Ectodermal cell (in vitro differentiated cells): Measurements from ENCODE around the gene MEIG1.
A peak's percentile ranks its signal among the peaks of the same experiment; 100 is the strongest.
"Not testable (repeated sequence)": the region's sequence is repeated elsewhere in the genome, so short reads cannot be mapped to it uniquely, and the experiment has no call there.

ENCODE experiments used
- H3K27ac ChIP-seq: 2 replicates; pipeline ENCODE4 v1.7.0; 2013; ENCODE audit warnings: mild to moderate bottlenecking, low read depth, low read length; ENCODE audit not compliant: insufficient read depth, poor library complexity, severe bottlenecking
- H3K27me3 ChIP-seq: 2 replicates; pipeline ENCODE4 v1.7.0; 2013; ENCODE audit warnings: mild to moderate bottlenecking, low read length; ENCODE audit not compliant: insufficient read depth, control insufficient read depth, poor library complexity, severe bottlenecking
- H3K36me3 ChIP-seq: one replicate; pipeline ENCODE4 v1.7.0; 2013; ENCODE audit warnings: low read length; ENCODE audit not compliant: control insufficient read depth, insufficient read depth
- H3K4me1 ChIP-seq: one replicate; pipeline ENCODE4 v1.7.0; 2013; ENCODE audit warnings: low read length; ENCODE audit not compliant: control insufficient read depth, insufficient read depth
- H3K4me3 ChIP-seq: 2 replicates; pipeline ENCODE4 v1.7.0; 2013; ENCODE audit warnings: low read depth, low read length, control low read depth; ENCODE audit not compliant: insufficient read depth
- H3K9me3 ChIP-seq: 2 replicates; pipeline ENCODE4 v1.7.0; 2013; ENCODE audit warnings: mild to moderate bottlenecking, low read length, moderate library complexity; ENCODE audit not compliant: control insufficient read depth
- WGBS, 2 experiments: methylation state at CpG; one replicate each; pipeline ENCODE4 v1.1.7; 2013; ENCODE audit warnings: missing lambda C conversion rate in 2 of 2; 5-methylcytosine and 5-hydroxymethylcytosine counted together

Gene MEIG1

DNA sequence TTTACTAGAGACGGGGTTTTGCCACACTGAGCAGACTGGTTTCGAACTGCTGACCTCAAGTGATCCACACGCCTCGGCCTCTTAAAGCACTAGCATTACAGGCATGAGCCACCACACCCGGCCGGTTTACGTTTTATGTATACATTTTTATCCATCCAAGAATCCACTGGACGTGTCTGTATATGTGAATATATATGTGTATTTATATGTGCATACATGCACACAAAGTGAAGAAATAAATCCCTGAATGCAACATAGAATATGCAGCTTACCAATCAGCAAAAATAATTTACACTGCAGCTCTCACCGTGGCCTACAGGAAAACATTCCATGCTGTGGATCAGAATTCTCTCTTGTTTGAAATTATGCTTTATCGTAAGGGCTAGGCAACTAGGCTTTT is 28.6 kb upstream of the MEIG1 start:
- 94 to 96% methylated on average over 7 to 9 of the region's 10 CpGs for WGBS, 2 experiments
- Histone ChIP-seq H3K36me3 (peaks cover 10% of the 10 kb centered on the region), H3K27me3 (no peaks in the 10 kb centered on the region), H3K27ac (no peak overlapping the region), H3K4me3 (no peak overlapping the region), H3K4me1 (no peaks in the 10 kb centered on the region), H3K9me3 (no peaks in the 10 kb centered on the region)

DNA sequence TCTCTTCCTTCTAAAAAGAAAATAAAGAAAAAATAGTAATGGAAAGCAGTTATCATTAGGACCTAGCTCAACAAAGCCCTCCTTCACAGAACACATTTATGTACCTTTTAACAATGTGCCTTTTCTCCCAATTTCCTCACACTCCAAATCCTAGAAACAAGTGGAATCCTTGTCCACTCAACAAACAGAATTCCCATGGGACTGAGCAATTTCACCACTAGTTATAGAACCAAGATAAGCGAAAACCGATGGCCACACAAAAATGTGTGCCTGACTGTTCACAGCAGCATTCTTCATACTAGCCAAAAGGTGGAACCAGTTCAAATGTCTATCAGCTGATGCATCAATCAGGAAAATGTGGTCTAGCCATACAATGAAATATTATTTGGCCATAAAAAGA is 22.6 kb upstream of the MEIG1 start:
- WGBS, 2 experiments, result 94 to 95% methylated on average over 2 of the region's 2 CpGs

DNA sequence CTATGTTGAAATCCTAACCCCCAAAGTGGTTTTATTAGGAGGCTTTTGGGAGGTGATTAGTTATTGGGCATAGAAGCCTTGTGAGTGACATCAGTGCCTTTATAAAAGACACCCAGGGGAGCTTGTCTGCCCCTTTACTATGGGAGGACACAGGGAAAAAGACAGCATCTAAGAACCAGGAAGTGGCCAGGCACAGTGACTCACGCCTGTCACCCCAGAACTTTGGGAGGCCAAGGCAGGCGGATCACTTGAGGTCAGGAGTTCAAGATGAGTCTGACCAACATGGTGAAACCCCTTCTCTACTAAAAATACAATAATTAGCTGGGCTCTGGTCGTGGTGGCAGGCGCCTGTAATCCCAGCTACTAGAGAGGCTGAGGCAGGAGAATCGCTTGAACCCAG is 20.2 kb upstream of the MEIG1 start:
- not testable (repeated sequence) for H3K9me3 ChIP-seq, H3K27ac ChIP-seq, H3K4me3 ChIP-seq, H3K27me3 ChIP-seq, H3K36me3 ChIP-seq, H3K4me1 ChIP-seq
- WGBS, 2 experiments, result 86 to 87% methylated on average over 2 of the region's 5 CpGs

More for the DNA sequence above, 22.6 kb upstream of the MEIG1 start:
- Histone ChIP-seq H3K27ac (no peak overlapping the region), H3K4me3 (no peak overlapping the region), H3K9me3 (no peaks in the 10 kb centered on the region), H3K36me3 (peaks cover 6% of the 10 kb centered on the region), H3K27me3 (no peaks in the 10 kb centered on the region), H3K4me1 (no peaks in the 10 kb centered on the region)

DNA sequence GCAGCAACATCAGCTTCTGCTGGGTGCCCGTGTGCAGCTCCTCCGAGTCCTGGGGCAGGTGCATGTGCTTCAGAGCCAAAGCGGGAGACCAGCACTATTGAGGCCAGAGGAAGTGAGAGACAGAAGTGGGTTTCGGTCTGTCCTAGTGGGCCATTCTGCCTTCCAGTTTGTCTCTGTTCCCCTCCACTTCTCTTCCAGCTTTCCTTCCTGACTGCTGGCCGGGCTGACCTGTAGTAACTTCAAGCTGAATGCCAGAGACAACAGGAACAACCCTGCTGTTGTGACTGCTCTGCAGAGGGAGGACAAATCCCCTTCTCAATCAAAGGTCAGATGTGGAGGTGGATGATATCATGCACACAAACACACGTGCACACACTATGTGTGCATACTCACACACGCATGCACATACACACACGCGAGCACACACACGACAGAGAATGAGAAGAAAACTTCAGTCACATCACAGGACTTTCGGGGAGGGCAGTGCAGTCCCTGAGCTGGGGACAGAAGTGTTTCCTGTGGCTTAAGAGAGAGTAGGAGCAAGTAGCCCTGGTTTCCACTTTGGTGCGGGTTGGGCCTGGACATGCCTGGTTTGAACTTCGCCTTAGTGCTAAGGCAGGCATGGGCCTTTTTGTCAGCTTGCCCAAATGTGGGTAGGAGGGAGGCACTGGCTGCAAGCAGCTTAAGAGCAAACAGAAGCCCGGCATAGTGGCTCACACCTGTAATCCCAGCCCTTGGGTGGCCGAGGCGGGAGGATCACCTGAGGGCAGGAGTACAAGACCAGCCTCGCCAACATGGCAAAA is 16.8 kb upstream of the MEIG1 start:
- not testable (repeated sequence) for H3K27me3 ChIP-seq, H3K4me1 ChIP-seq, H3K9me3 ChIP-seq, H3K36me3 ChIP-seq, H3K4me3 ChIP-seq, H3K27ac ChIP-seq
- 95 to 98% methylated on average over 15 to 17 of the region's 17 CpGs for WGBS, 2 experiments

DNA sequence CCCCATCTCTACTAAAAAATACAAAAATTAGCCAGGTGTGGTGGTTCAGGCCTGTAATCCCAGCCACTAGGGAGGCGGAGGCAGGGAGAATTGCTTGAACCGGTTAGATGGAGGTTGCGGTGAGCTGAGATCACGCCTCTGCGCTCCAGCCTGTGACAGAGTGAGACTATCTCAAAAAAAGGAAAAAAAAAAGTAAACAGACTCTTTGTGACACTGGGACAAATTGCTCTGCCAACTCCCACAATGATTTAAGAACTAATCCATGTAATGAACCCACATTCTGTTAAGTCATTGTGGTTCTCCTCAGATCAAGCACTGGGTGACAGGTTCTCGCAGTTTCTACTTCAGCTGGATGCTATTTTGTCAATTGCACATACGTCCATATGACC is 16.2 kb upstream of the MEIG1 start:
- H3K27ac ChIP-seq, H3K4me1 ChIP-seq, H3K27me3 ChIP-seq, H3K4me3 ChIP-seq, H3K9me3 ChIP-seq, H3K36me3 ChIP-seq: not testable (repeated sequence)
- WGBS, 2 experiments, result 96 to 97% methylated on average over 5 of the region's 7 CpGs

DNA sequence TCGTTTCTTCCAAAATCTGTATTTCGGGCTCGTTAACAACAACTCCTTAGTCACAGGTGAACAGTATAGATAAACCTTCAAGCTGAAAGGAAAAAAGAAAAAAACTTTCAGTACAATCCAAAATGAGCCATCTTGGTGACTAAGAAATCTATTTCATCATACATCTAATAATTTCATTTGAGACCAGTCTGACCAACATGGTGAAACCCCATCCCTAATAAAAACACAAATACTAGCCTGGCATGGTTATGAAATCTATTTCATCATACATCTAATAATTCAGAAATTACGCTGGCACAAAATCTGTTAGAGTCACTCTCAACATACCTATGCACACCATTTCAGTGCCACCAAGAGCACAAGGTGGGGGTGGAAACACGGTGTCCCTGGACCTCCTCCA is 14.1 kb upstream of the MEIG1 start:
- WGBS, 2 experiments, result 93 to 99% methylated on average over 5 of the region's 5 CpGs
- Histone ChIP-seq H3K36me3 (peaks cover 4% of the 10 kb centered on the region), H3K9me3 (no peaks in the 10 kb centered on the region)

DNA sequence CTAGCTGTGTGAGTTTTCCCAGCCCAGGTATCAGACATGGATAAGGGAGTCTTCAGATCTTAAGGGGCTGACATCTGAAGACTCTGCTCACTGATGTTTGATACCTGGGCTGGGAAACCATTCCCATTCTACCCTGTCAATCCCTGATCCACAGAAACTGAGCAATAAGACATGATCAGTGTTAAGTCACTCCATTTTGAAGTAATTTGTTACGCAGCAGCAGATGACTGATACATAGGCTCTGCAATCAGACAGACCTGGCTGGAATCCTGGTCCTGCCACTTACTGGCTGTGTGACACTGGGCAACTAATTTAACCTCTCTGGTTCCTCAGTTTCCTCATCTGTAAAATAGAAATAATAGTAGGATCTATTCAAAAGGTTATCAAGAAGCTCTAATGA is 11.9 kb upstream of the MEIG1 start:
- H3K9me3 ChIP-seq, result no peaks in the 10 kb centered on the region
- H3K36me3 ChIP-seq, result peaks cover 4% of the 10 kb centered on the region
- no peak overlapping the region for H3K27ac ChIP-seq
- H3K4me3 ChIP-seq, result no peak overlapping the region
- no peaks in the 10 kb centered on the region for H3K4me1 ChIP-seq
- H3K27me3 ChIP-seq, result no peaks in the 10 kb centered on the region
- 92 to 97% methylated on average over 1 of the region's 1 CpG for WGBS, 2 experiments

More for the DNA sequence above, 14.1 kb upstream of the MEIG1 start:
- Histone ChIP-seq H3K27me3 (no peaks in the 10 kb centered on the region), H3K27ac (no peak overlapping the region), H3K4me1 (no peaks in the 10 kb centered on the region), H3K4me3 (no peak overlapping the region)

DNA sequence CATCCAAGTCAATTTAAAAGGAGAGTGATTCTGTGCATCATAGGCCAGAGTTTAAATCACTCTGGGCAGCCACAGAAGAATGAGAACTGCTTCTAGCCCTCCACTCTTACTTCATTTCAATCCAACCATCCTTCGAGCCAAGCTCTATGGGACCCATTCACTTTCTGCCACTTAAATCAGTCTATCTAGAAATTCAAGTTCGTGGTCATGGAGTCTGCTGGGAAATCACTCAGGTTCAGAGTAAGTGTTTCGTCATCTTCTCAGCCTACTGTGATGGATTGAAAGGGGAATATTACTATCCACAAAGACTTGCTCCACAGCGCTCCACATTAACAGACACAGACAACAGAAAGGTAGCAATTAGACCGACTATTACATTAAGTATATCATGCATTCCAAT is 9.9 kb upstream of the MEIG1 start:
- Histone ChIP-seq H3K27me3 (no peaks in the 10 kb centered on the region), H3K4me1 (peaks cover 8% of the 10 kb centered on the region), H3K4me3 (no peak overlapping the region), H3K9me3 (no peaks in the 10 kb centered on the region), H3K36me3 (peaks cover 4% of the 10 kb centered on the region), H3K27ac (no peak overlapping the region)
- WGBS, 2 experiments, result 91 to 92% methylated on average over 5 of the region's 5 CpGs

DNA sequence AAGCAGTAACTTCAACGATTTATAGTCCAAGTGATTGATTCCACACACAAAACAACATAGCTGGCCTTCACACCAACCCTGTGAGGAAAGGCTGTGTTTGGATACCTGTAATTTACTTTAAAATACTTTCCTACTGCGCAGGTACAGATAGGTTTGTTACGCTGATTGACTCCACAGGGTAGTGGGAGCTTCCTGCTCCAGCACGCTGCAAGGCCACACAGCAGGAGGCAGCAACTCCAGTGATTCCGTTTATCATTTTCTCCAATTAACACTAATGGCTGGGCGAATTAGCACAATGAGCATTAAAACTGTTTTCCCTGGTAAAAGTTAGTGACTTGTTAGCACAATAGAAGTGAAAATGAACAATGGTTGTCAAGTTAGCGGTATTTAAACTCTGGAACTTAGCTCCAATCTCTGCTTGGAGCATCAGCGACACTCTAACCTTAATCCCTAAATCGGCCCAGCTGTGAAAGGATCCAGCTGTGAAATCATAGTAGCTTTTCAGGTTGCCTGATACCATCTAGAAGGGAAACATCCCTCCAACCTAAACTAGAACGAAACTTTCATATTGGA is 6.3 kb upstream of the MEIG1 start:
- Histone ChIP-seq H3K27ac (no peak overlapping the region), H3K9me3 (no peaks in the 10 kb centered on the region), H3K27me3 (no peaks in the 10 kb centered on the region), H3K36me3 (no peaks in the 10 kb centered on the region), H3K4me3 (peak overlapping the region; percentile 73), H3K4me1 (peaks cover 14% of the 10 kb centered on the region)
- WGBS, 2 experiments, result 6 to 8% methylated on average over 10 of the region's 10 CpGs

DNA sequence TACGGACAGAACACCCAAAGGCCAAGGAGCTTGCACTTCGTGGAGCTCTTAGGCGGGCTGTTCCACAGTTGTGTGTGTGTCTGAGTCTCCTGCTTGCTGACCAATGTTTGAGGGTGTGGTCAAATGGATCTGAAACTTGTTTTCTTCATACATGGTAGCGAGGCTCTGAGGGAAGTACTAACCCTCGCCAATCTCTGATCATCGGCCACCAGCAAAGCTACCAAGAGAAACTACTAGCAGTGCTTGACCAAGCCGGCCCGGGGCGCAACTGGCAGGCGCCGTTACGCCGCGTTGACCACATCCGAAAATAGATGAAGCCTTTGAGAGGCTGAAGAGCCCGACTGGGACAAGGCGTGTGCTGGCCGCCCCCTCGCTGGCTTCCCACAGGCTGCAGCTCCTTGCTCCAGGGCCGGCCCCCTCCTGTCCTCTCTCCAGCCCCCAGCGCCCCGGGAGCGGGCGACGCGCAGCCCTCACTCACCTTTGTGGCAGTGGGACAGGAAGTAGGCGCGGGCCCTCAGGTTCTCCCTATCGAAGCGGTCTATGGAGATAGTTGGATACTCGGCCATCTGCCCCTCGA is 5.7 kb upstream of the MEIG1 start:
- H3K36me3 ChIP-seq, result no peaks in the 10 kb centered on the region
- H3K4me1 ChIP-seq, result peaks cover 14% of the 10 kb centered on the region
- no peak overlapping the region for H3K27ac ChIP-seq
- H3K4me3 ChIP-seq, result peak overlapping the region; percentile 73
- H3K9me3 ChIP-seq, result no peaks in the 10 kb centered on the region
- WGBS, 2 experiments, result 1% methylated on average over 32 of the region's 32 CpGs
- no peaks in the 10 kb centered on the region for H3K27me3 ChIP-seq
